NCI-H128 (cell line): Measurements from ENCODE around the gene PINK1.
A peak's percentile ranks its signal among the peaks of the same experiment; 100 is the strongest.

Experiments used
- DNase-seq: peaks from one replicate; lab custom pipeline; 2025; ENCODE audit not compliant: unreplicated experiment; lab: John Stamatoyannopoulos, UW

Gene PINK1

DNA sequence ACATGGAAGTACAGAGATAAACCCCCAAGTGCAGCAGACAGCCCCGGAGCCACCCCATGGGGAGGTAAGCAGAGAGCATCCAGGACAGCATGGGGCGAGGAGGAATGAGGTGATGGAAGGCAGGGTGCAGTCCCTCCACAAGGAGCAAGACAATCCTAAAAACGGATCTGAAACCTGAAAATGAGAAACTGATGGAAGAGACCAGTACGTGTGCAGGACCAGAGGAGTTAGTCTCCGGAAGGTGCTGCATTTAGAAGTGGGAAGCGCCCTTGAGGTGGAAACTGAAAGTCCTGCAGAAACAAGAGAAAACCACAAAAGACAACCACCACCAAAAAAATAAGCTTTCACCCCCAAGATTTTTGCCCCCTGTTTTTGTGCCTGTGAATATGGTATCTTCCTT is 45.3 kb downstream of the PINK1 start:
- no peak for DNase-seq

DNA sequence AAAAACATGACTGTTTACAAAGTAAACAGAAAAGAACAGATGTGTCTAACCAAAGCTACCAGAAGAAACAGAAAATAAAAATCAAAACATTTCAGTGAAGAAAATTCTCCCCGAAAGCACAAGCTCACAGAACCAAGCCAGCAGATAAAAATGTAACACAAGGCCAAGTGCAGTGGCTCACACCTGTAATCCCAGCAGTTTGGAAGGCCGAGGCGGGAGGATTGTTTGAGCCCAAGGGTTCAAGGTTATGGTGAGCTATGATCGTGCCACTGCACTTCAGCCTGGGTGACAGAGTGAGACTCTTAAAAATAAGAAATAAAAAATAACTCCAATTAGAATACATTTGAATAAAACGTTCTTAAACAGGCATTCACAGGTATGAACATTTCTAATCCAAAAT is 47.0 kb downstream of the PINK1 start:
- DNase-seq: no peak

DNA sequence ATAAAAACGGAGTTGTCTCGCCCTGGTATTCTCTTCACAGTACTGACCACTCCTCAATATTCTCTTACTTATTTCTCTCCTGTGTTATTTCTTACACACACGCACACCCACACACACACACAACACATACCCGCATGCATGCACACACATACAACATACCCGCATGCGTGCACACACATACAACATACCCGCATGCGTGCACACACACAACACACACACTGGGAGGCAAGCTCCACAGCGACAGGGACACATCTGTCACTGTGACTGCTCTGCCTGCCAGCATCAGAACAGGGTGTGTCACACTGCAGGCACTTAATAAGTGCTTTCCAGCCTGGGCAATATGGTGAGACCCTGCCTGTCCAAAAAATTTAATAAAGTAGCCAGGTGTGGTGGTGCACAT is 48.7 kb downstream of the PINK1 start:
- DNase-seq: no peak

DNA sequence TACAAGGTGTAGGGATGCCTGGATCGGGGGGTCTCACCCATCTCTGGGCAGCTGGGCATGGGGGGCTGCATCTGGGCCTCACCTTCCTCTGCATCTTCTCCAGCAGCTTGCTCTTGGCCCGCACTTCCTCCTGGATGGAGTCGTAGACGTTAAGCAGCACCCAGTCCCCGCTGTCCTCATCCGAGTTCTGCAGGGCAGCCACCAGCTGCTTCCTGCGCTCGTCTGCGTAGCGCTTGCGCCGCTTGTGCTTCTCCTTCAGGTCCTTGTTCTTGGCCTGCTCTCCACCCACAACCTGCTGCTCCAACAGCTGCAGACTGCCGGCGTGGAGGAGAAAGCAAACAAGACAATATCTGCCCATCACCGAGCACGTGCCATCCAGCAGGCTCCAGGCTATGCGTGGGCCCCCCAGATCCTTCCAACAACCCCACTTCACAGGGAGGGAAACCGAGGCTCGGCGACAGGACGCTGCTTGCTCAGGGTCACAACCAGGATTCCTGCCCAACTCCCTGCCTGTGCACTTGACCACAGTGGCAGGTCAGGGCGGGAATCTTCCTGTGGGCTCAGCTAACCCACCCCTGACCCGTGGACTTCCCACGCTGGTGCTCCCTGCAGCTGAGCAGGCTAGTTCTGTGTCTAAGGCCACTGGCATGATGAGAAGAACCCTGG is 49.4 kb downstream of the PINK1 start:
- DNase-seq: no peak

DNA sequence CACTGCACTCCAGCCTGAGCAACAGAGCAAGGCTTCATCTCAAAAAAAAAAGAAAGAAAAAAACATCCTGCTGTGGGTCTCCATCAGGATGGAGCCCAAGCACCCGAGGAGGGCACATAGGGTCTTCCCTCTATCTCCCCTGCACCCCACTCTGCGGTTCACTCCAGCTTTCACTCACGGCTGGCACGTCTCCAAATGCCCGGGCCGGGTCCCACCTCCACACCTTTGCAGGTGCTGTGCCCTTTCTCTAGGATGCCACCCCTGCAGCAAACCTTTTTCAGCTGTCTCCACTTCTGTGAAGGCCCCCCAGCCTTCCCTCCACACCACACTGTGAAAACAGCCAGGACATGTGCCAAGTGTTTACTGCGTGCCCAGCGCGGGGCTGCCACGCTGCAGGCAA is 50.4 kb downstream of the PINK1 start:
- no peak for DNase-seq

DNA sequence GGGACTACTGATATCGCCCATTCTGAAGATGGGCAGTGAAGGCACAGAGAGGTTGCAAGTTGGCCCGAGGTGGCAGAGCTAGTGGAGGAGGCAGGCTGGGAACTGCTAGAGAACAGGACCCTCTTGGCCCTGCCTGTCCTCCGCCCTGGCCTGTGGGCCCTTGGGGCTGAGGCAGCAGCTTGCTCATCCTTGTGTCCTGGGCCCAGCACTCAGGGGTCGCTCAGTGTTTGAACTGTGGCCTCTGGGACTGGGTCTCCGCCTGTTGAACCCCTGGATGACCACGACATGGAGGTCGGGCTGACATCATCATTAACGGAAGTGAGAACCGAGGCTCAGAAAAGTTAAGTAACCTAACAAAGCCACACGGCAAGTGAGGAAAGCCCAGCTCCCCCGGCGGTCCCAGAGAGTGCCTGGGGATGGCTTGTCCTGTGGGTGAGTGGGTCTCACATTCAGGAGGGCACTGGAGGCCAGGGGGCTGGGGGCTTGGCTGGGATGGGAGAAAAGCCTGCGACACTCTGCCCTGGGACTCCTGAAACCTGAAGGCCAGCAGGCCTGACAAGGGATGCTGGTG is 50.9 kb downstream of the PINK1 start:
- DNase-seq: no peak

DNA sequence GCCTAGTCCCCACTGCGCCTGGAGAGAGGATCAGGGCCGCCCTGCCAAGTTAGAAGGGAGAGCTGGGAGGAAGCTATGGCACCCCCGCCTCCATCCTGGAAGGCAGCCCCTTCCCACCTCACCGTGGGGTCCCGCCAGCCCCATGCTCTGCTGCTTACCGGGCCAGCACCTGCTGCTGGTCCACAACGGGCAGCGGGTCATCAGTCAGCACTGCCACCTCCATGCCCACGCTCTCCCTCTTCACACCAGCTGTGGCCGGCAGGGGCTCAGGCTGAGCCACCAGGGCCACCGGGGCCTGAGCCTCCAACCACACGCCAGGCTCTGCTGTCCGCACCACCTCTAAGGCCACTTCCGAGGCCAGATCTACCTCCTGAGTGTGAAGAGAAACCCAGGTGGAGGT is 51.4 kb downstream of the PINK1 start:
- no peak for DNase-seq

DNA sequence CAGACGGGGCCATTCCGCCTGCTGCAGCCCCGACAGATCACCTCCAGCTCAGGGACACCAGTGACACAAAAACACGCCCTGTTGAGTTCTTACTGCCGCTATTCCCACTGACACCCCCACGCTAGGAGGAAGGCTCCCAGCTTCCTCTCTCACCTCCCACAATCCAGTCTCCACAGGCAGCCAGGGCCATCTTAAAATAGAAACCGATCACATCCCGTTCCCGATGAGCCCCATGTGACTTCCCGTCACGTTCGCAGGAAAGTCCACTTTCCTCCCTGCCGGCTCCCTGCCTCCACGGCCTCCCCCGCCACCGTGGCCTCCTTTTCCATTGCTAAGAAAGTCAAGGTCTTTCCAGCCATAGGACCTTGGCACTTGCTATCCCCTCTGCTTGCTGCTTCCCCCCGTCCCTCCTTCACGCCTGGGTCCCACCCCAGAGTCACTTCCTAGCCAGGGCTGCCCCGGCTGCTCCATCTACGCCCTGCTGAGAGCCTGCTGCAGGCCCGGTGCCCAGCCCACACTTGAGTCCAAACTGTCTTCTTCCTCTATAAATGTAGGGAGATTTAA is 51.9 kb downstream of the PINK1 start:
- DNase-seq: no peak

DNA sequence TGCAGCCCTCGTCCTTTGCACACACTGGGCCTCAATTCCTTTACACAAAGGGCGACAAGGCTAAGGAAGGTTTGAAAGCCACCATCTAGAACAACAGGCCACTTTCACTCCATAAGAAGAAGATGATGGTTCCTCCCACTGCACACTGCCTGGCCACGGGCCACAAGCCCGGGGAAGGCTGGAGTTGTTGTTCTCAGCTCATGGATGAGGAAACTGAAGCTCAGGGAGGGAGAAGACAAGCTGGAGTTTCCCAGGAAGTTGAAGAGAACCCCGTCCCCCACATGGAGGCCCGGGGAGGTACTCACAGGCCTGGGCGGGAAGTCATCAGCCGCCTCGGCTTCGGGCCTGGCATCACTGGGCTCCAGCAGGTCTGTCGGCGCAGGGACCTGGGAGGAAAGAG is 52.5 kb downstream of the PINK1 start:
- DNase-seq: no peak

DNA sequence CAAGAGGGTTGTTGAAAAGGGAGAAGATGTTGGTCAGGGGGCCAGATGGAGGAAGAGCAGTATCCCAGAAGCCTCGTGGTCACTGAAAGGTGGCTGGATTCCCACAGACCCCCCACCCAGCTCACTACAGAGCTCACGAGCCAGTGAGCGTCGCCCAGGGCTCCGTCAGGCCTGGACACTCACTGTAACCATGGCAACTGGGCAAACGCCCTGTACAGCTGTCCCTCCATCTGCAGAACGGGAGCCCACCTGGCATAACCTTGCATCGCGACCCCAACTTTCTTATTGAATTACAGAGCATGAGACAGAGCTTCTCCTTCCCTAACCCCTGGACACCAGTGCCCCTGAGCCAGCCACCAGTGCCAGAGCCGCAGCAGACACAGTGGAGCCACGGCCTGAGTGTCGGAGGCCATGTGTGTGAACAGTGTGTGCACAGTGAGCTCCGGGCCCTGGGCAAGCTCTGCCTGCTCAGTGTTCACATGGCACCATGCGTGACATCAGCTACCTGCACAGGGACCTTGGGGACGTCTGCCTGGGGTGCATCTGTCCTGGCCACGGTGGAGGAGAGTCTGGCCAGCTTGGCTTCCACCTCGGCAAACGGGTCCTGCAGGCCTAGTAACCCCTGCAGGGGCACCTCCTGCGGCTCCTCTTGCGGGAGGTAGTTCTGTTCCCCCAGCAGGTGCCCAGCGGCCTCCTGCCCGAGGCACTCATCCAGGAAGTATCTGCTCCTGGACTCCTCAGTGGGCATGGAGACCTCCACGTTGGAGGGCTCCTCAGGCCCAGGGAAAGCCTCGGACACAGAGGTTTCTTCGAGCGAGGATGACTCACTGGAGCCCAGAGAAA is 53.8 kb downstream of the PINK1 start:
- no peak for DNase-seq

DNA sequence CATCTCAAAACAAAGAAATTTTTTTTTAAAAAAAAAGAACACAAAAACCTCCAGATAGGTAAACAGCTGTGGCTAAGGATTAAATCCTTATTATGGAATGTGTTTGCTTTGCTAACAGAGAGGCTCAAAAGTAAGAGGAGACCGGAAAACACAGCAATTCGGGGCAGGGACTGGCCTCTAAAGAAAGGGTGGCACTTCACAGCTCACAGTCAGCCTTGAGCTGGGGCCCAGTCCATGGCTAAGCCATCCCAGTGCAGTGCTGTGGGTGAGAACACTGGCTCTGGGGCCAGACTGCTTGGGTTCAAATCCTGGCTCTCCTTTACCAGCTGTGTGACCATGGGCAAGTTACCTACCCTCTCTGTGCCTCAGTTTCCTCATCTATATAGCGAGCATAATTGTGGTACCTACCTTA is 56.4 kb downstream of the PINK1 start:
- DNase-seq: no peak

DNA sequence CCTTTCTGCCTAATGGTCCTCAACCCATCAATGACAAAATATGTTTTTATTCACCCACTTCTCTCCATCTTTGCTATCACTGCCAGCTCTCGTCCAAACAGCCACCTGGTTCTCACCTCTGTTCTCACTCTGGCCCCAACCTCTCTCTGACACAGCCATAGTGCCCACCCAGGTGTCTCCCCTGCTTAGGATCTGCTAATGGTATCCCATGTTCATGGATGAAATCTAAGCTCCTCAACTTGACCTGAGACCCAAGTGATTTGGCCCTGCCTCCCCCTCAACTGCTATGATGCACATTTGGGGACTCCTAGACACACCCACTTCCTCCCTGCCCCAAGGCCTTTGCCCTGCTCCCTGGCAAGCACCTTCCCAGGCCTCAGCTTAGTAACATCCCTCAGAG is 58.6 kb downstream of the PINK1 start:
- no peak for DNase-seq

DNA sequence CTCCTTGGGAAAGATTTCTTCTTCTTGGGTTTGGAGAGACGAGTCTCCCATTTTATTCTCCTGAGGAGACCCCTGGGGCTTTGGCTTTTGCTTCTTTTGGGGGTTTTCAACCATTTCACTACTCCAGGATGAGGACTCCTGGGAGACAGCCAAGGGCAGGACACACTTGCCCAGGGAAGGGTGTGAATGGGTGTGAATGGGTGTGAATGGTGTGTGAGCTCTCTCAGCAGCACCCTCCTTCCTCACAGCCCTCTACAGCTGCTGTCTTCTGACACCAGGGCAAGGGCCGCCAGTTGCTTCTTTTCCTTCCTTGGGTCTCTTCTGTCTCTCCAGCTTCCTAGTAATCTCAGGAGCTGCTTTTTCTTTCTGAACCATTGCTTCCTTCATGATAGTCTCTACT is 60.4 kb downstream of the PINK1 start:
- DNase-seq: no peak

DNA sequence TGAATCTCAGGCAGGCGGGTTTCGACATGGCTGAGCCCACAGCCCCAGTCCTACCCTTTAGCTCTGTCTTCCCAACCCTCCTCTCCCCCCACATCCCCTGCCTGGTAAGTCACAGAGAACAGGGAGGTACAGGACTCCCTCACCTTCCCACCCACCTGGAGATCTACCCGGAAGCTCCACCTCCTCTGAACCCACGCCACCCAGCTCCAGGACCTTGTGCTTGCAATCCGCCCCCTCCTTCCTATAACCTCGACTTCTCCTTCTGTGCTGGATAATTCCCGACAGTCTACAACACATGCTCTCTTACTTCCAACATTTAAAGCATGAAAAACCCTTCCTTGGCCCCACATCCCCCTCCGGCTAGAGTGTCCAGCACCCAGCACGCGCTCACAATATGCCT is 62.3 kb downstream of the PINK1 start:
- no peak for DNase-seq

DNA sequence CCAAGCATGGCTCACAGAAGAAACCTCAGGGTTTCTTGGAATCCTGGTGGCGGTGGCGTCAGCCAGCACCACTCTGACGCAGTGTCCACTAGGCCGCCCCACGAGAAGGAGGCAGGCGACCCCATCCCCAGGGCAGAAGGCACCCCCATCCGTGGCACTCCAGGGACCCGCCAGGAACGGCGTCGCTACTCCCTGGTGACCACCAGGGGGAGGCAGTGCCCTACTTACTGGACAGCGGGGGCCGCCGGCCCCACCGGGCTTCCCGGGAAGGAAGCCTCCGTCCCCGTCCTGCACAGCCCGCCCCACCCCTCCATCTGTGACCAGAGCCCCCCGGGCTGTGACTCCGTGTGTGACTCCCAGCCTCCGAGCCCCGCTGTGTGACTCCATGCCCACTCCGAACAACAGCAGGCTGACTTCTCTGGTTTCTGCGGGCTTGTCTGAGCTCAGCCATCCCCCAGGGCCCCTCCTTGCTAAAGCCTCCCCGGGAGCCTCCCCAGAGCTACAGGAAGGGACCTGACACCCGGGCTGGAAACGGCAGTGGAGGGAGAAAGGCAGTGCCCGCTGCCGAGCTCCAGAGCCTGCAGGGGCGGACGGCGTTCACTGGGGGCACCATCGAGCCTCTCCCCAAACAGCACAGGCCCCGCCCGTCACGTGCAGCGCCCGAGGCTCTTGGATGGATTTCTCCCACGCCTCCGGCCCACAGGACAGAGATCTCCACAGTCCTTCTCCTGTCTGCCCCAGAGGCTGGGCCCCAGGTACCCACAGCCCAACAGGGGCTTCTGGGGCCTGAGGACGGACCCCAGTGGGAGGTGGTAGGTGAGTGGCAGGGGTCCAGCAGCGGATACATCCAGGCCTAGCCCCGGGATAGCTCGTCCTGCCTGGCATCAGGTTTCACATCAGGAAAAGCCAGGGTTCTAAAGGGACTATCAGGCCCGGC is 63.4 kb downstream of the PINK1 start:
- peak; percentile 81 for DNase-seq

DNA sequence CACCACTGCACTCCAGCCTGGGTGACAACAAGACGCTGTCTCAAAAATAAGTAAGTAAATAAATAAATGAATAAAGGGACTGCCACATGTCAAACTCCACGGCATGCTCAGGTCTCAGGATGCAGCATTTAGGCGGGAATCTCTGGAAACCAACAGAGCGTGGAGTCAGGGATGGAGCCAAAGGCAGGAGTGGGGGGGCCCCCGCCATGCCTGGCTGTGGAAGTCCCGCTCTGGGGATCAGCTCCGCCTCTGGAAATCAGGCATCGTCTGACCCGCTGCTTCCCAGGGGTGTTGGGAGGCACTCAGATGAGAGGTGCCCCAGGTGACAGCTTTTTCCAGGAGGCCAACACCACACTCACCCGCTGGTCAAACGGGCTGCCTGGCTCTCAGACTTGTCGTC is 64.3 kb downstream of the PINK1 start:
- no peak for DNase-seq

DNA sequence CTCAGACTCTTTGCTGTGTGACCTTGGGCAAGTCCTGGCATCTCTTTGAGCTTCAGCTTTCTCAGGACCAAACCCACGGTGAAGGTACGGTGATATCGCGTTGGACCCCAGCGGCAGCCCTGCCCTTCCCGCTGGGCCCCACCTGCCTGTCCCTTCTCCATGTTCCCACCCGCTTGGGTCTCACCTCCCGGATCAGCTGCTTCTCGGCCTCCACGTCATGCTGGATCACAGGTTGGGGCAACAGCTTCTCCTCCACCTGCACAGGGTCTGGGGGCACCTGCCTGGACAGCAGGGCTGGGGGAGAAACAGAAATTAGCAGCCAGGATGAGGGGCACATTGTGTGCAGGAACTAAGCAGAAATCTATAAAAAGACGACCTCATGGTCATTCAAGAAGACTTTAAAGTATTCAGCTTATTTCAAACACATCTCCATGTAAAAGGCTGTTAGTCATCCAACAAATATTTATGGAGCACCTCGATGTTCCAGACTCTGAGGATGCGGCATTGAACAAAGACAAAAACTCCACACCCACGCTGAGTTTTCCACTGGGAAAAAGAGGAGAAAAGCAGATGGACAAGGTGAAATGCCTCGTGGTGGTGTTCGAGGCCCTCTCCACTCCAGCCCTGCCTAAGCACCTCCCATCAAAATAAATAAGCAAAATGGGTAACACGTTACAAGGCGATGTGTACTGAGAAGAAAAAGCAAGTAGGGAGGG is 65.1 kb downstream of the PINK1 start:
- DNase-seq: no peak

DNA sequence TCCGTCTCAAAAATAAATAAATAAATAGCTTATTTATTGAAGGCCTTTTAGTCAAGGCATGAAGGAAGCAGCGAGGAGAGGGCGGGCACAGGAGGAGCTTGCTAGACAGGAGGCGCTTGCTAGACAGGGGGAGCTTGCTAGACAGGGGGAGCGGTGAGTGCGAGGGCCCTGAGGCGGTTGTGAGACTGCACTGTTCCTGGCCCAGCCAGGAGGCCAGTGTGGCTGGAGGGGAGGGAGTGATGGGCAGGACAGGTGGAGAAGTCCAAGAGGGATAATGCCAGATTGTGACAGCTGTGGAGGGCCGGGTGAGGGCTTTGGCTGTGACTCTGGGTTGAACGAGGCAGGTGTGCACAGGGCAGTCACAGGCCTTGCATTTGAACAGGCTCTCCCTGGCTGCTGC is 66.3 kb downstream of the PINK1 start:
- DNase-seq: no peak

DNA sequence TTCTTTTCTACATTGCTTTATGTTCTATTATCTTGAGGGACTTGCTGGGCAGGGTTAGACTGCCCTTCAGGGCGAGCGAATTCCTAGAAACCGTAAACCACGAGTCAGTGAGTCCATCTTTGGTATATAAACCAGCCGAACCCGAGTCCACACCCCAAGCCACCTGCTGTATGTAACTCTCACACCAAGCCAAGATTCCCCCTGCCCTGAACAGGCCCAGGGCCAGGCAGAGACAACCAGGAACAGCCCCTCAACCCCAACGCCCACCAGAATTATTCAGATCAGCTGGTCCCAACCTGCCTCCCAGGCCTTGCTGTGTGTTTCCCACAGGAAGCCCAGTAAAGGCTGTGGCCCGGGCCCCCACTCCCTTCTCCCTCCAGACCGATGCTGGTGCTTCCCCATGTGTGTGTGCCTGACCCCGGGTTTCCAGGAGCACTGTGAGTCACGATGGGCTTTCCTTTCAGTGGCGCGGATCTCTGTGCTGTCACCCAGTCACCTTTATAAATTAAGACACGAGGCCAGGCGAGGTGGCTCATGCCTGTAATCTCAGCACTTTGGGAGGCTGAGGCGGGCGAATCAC is 67.5 kb downstream of the PINK1 start:
- DNase-seq: no peak
